ENCODE data around the gene SNX13.

Gene SNX13

GRCh38 chr7:17871815-17872533 is 68.3 kb downstream of the SNX13 start:
- no peak for DNase-seq (ENCODE audit: low spot score)
- H3K36me3 Mint-ChIP-seq (ENCODE audit: low read depth) = peaks cover 50% of the 10 kb centered on the region
- H3K27me3 Mint-ChIP-seq (ENCODE audit: low read depth) = no peaks in the 10 kb centered on the region
- H3K4me3 Mint-ChIP-seq = no peak overlapping the region
- H3K4me1 Mint-ChIP-seq (ENCODE audit: low read depth) = peaks cover 13% of the 10 kb centered on the region
- peak overlapping the region; percentile 39 for H3K27ac Mint-ChIP-seq
- peaks cover 6% of the 10 kb centered on the region for H3K9me3 Mint-ChIP-seq

GRCh38 chr7:17870406-17870805 is 69.9 kb downstream of the SNX13 start:
- no peaks in the 10 kb centered on the region for H3K27me3 Mint-ChIP-seq (ENCODE audit: low read depth)
- H3K4me1 Mint-ChIP-seq (ENCODE audit: low read depth) = peaks cover 13% of the 10 kb centered on the region
- H3K4me3 Mint-ChIP-seq = no peak overlapping the region
- H3K36me3 Mint-ChIP-seq (ENCODE audit: low read depth) = peaks cover 60% of the 10 kb centered on the region
- peaks cover 14% of the 10 kb centered on the region for H3K9me3 Mint-ChIP-seq
- no peak for DNase-seq (ENCODE audit: low spot score)
- no peak overlapping the region for H3K27ac Mint-ChIP-seq

GRCh38 chr7:17863809-17864143 is 76.5 kb downstream of the SNX13 start:
- Mint-ChIP-seq H3K27ac (no peak overlapping the region), H3K4me3 (no peak overlapping the region), H3K27me3 (ENCODE audit: low read depth) (no peaks in the 10 kb centered on the region), H3K36me3 (ENCODE audit: low read depth) (peaks cover 60% of the 10 kb centered on the region), H3K4me1 (ENCODE audit: low read depth) (peaks cover 6% of the 10 kb centered on the region), H3K9me3 (peaks cover 18% of the 10 kb centered on the region)
- DNase-seq (ENCODE audit: low spot score) = no peak

GRCh38 chr7:17863095-17863808 is 77.0 kb downstream of the SNX13 start:
- H3K36me3 Mint-ChIP-seq (ENCODE audit: low read depth) = peaks cover 59% of the 10 kb centered on the region
- H3K27me3 Mint-ChIP-seq (ENCODE audit: low read depth) = no peaks in the 10 kb centered on the region

GRCh38 chr7:17856251-17856650 is 84.0 kb downstream of the SNX13 start:
- Mint-ChIP-seq H3K9me3 (peaks cover 20% of the 10 kb centered on the region), H3K4me3 (no peak overlapping the region), H3K4me1 (ENCODE audit: low read depth) (peaks cover 34% of the 10 kb centered on the region), H3K27me3 (ENCODE audit: low read depth) (no peaks in the 10 kb centered on the region), H3K27ac (no peak overlapping the region), H3K36me3 (ENCODE audit: low read depth) (peaks cover 65% of the 10 kb centered on the region)
- no peak for DNase-seq (ENCODE audit: low spot score)

More at GRCh38 chr7:17863095-17863808, 77.0 kb downstream of the SNX13 start:
- Mint-ChIP-seq H3K4me3 (no peak overlapping the region), H3K27ac (no peak overlapping the region), H3K9me3 (peaks cover 18% of the 10 kb centered on the region), H3K4me1 (ENCODE audit: low read depth) (peaks cover 6% of the 10 kb centered on the region)
- DNase-seq (ENCODE audit: low spot score) = no peak

- no peak for DNase-seq (ENCODE audit: low spot score)
- Mint-ChIP-seq H3K27me3 (ENCODE audit: low read depth) (no peaks in the 10 kb centered on the region), H3K36me3 (ENCODE audit: low read depth) (peaks cover 62% of the 10 kb centered on the region), H3K4me3 (peak overlapping the region; percentile 64), H3K4me1 (ENCODE audit: low read depth) (peaks cover 34% of the 10 kb centered on the region), H3K27ac (peak overlapping the region; percentile 79), H3K9me3 (peaks cover 21% of the 10 kb centered on the region)
Measured at GRCh38 chr7:17855202-17855601, 85.1 kb downstream of the SNX13 start.

GRCh38 chr7:17854261-17855047 is 85.8 kb downstream of the SNX13 start:
- Mint-ChIP-seq H3K9me3 (peaks cover 21% of the 10 kb centered on the region), H3K4me1 (ENCODE audit: low read depth) (peaks cover 36% of the 10 kb centered on the region), H3K27me3 (ENCODE audit: low read depth) (no peaks in the 10 kb centered on the region), H3K27ac (peak overlapping the region; percentile 79), H3K4me3 (peak overlapping the region; percentile 64), H3K36me3 (ENCODE audit: low read depth) (peaks cover 59% of the 10 kb centered on the region)
- DNase-seq (ENCODE audit: low spot score) = no peak

GRCh38 chr7:17852361-17852760 is 87.9 kb downstream of the SNX13 start:
- H3K27ac Mint-ChIP-seq = peak overlapping the region; percentile 34

GRCh38 chr7:17849504-17849903 is 90.8 kb downstream of the SNX13 start:
- Mint-ChIP-seq H3K4me1 (ENCODE audit: low read depth) (peaks cover 36% of the 10 kb centered on the region), H3K36me3 (ENCODE audit: low read depth) (peaks cover 43% of the 10 kb centered on the region), H3K27me3 (ENCODE audit: low read depth) (no peaks in the 10 kb centered on the region), H3K4me3 (no peak overlapping the region), H3K9me3 (peaks cover 4% of the 10 kb centered on the region), H3K27ac (no peak overlapping the region)
- DNase-seq (ENCODE audit: low spot score) = no peak

More at GRCh38 chr7:17852361-17852760, 87.9 kb downstream of the SNX13 start:
- Mint-ChIP-seq H3K4me3 (no peak overlapping the region), H3K27me3 (ENCODE audit: low read depth) (no peaks in the 10 kb centered on the region), H3K36me3 (ENCODE audit: low read depth) (peaks cover 61% of the 10 kb centered on the region), H3K9me3 (peaks cover 20% of the 10 kb centered on the region), H3K4me1 (ENCODE audit: low read depth) (peaks cover 37% of the 10 kb centered on the region)
- no peak for DNase-seq (ENCODE audit: low spot score)

- H3K4me1 Mint-ChIP-seq (ENCODE audit: low read depth) = peaks cover 42% of the 10 kb centered on the region
- H3K36me3 Mint-ChIP-seq (ENCODE audit: low read depth) = peaks cover 47% of the 10 kb centered on the region
- no peak overlapping the region for H3K27ac Mint-ChIP-seq
- no peaks in the 10 kb centered on the region for H3K27me3 Mint-ChIP-seq (ENCODE audit: low read depth)
- DNase-seq (ENCODE audit: low spot score) = no peak
- H3K9me3 Mint-ChIP-seq = peaks cover 4% of the 10 kb centered on the region
- H3K4me3 Mint-ChIP-seq = no peak overlapping the region
Measured at GRCh38 chr7:17848516-17848915, 91.8 kb downstream of the SNX13 start.

GRCh38 chr7:17846935-17847334 is 93.4 kb downstream of the SNX13 start:
- H3K4me1 Mint-ChIP-seq (ENCODE audit: low read depth) = peaks cover 38% of the 10 kb centered on the region
- peaks cover 43% of the 10 kb centered on the region for H3K36me3 Mint-ChIP-seq (ENCODE audit: low read depth)
- no peak overlapping the region for H3K27ac Mint-ChIP-seq

GRCh38 chr7:17845197-17845547 is 95.1 kb downstream of the SNX13 start:
- H3K27me3 Mint-ChIP-seq (ENCODE audit: low read depth) = no peaks in the 10 kb centered on the region
- DNase-seq (ENCODE audit: low spot score) = no peak
- H3K27ac Mint-ChIP-seq = no peak overlapping the region
- peaks cover 36% of the 10 kb centered on the region for H3K4me1 Mint-ChIP-seq (ENCODE audit: low read depth)
- H3K9me3 Mint-ChIP-seq = peaks cover 9% of the 10 kb centered on the region
- H3K36me3 Mint-ChIP-seq (ENCODE audit: low read depth) = peaks cover 42% of the 10 kb centered on the region
- no peak overlapping the region for H3K4me3 Mint-ChIP-seq

More at GRCh38 chr7:17846935-17847334, 93.4 kb downstream of the SNX13 start:
- Mint-ChIP-seq H3K9me3 (peaks cover 8% of the 10 kb centered on the region), H3K4me3 (no peak overlapping the region), H3K27me3 (ENCODE audit: low read depth) (no peaks in the 10 kb centered on the region)
- no peak for DNase-seq (ENCODE audit: low spot score)

- no peak overlapping the region for H3K27ac Mint-ChIP-seq
- H3K9me3 Mint-ChIP-seq = peaks cover 9% of the 10 kb centered on the region
- peak overlapping the region; percentile 9 for H3K4me3 Mint-ChIP-seq
- no peak for DNase-seq (ENCODE audit: low spot score)
- H3K4me1 Mint-ChIP-seq (ENCODE audit: low read depth) = peaks cover 36% of the 10 kb centered on the region
- H3K27me3 Mint-ChIP-seq (ENCODE audit: low read depth) = no peaks in the 10 kb centered on the region
- peaks cover 43% of the 10 kb centered on the region for H3K36me3 Mint-ChIP-seq (ENCODE audit: low read depth)
Measured at GRCh38 chr7:17844514-17845196, 95.6 kb downstream of the SNX13 start.

Data from T-helper 2 cell treated with Interferon-gamma antibody and Interleukin-4, amounts not matched to agents 5 μg/mL and 100 μg/mL, for 36 hours (primary cell).